GM12878 (cell line): ENCODE measurements around the gene B4GALT1. TPM values are rescaled to one million over a fixed set of nuclear protein-coding genes. Genes with fewer than 3 reads are reported as not detected.

ENCODE experiments used
- ATAC-seq: fragments of 200-7000 bp; cut with Tn5 transposase; 3 replicates; pipeline ENCODE4 v1.9.1; 2020; ENCODE audit warnings: mild to moderate bottlenecking, moderate library complexity
- BruUV-seq: library from RNA; stranded (reverse); fragments of 400-500 nt; replicated peaks from 2 replicates; lab custom pipeline; 2021; lab: Mats Ljungman, UMichigan
- CTCF ChIA-PET: fragments of 300-600 bp; sonication (Branson Sonifier 250); formaldehyde crosslinking; extraction: SDS; loops from one replicate; lab custom pipeline; 2021; ENCODE audit warnings: inconsistent platforms; lab: Yijun Ruan, JAX
- POLR2A ChIA-PET: fragments of 350-600 bp; formaldehyde crosslinking; extraction: SDS; loops from one replicate; lab custom pipeline; 2021; ENCODE audit warnings: inconsistent platforms; lab: Charles Lee
- RAD21 ChIA-PET: fragments of 300-600 bp; sonication (Branson Sonifier 250); formaldehyde crosslinking; loops from one replicate; lab custom pipeline; 2023; ENCODE audit warnings: antibody characterized with exemption; ENCODE audit not compliant: unreplicated experiment; lab: Charles Lee
- SMC1A ChIA-PET: fragments of 300-600 bp; sonication (Branson Sonifier 250); formaldehyde crosslinking; loops from one replicate; lab custom pipeline; 2023; ENCODE audit not compliant: unreplicated experiment, uncharacterized antibody; lab: Charles Lee
- DNase-seq: peaks from one replicate; pipeline ENCODE4 v3.0.0-alpha.2; 2011; ENCODE audit warnings: low read depth, low spot score
- FAIRE-seq: peaks from 3 replicates; lab custom pipeline; 2011; peaks lifted over from hg19 to GRCh38; lab: Jason Lieb, UNC
- H2AFZ ChIP-seq: 2 replicates; pipeline ENCODE4 v1.6.0; 2011; ENCODE audit warnings: low read depth, low read length, control low read depth; ENCODE audit not compliant: control insufficient read depth
- H3K27ac ChIP-seq: 2 replicates; pipeline ENCODE4 v1.5.1; 2011; ENCODE audit warnings: control low read depth; ENCODE audit not compliant: control insufficient read depth, insufficient read depth
- H3K27me3 ChIP-seq, 2 experiments: replicated peaks in 1 of 2; 2 replicates each; pipeline versions ENCODE4 v1.6.0 to v1.6.1; 2011; ENCODE audit warnings: low read length in 1 of 2; ENCODE audit not compliant: control insufficient read depth in 2 of 2, insufficient read depth in 2 of 2
- H3K36me3 ChIP-seq, 2 experiments: 2 replicates each; pipeline ENCODE4 v1.5.1; 2011; ENCODE audit warnings: low read length in 1 of 2; ENCODE audit not compliant: control insufficient read depth in 2 of 2, insufficient read depth in 2 of 2
- H3K4me1 ChIP-seq: 2 replicates; pipeline ENCODE4 v1.6.1; 2011; ENCODE audit warnings: mild to moderate bottlenecking, low read length, moderate library complexity, mixed read lengths; ENCODE audit not compliant: control insufficient read depth, insufficient read depth
- H3K4me2 ChIP-seq: 2 replicates; pipeline ENCODE4 v1.6.0; 2011; ENCODE audit warnings: control low read depth; ENCODE audit not compliant: control insufficient read depth, insufficient read depth
- H3K4me3 ChIP-seq: fragments of 200-600 bp; sonication (generic); 2 replicates; pipeline ENCODE4 v1.5.1; 2016
- H3K79me2 ChIP-seq: 2 replicates; pipeline ENCODE4 v1.6.0; 2011; ENCODE audit warnings: low read length; ENCODE audit not compliant: control insufficient read depth, insufficient read depth
- H3K9ac ChIP-seq: 2 replicates; pipeline ENCODE4 v1.8.0; 2011; ENCODE audit warnings: low read length, control low read depth, mixed read lengths; ENCODE audit not compliant: control insufficient read depth, insufficient read depth
- H3K9me3 ChIP-seq: replicated peaks from 3 replicates; pipeline ENCODE4 v1.5.1; 2011; ENCODE audit warnings: mild to moderate bottlenecking, low read length; ENCODE audit not compliant: control insufficient read depth, insufficient read depth
- H4K20me1 ChIP-seq: 2 replicates; pipeline ENCODE4 v1.6.0; 2011; ENCODE audit not compliant: control insufficient read depth, insufficient read depth
- E2F8 ChIP-seq: fragments of 450-650 bp; IDR thresholded peaks from 2 replicates; pipeline ENCODE4 v1.6.1; 2018; ENCODE audit warnings: mild to moderate bottlenecking, low read depth, moderate library complexity; ENCODE audit not compliant: partially characterized antibody
- POLR2AphosphoS5 ChIP-seq: IDR thresholded peaks from 2 replicates; pipeline ENCODE4 v1.6.1; 2011; ENCODE audit warnings: mild to moderate bottlenecking, low read length, inconsistent platforms
- WGBS: methylation state at CpG from one replicate; pipeline ENCODE4 v1.1.6; 2016; ENCODE audit warnings: low lambda C conversion rate; ENCODE audit not compliant: insufficient replicate concordance, insufficient coverage; ENCODE audit errors: missing lambda C conversion rate; 5-methylcytosine and 5-hydroxymethylcytosine counted together
- in situ Hi-C: fragments of 300-500 bp; cut with MboI; formaldehyde crosslinking; loops from 9 replicates; pipeline ENCODE4 v1.14.3; 2018; ENCODE audit warnings: mixed read lengths
- intact Hi-C: fragments of 100-400 bp; cut with micrococcal nuclease; formaldehyde crosslinking; loops from one replicate; pipeline ENCODE4 v1.14.2; 2022; ENCODE audit not compliant: unreplicated experiment
- polyA plus RNA-seq, 11 experiments: library from polyadenylated mRNA; depleted of rRNA in 4 of 11; unstranded in 6 of 11; stranded (reverse) in 5 of 11; fragments of >200 nt; fragmentation: Nextera tagmentation in 4 of 11; fragmentation: Illumina TruSeq in 1 of 11; extraction: Ambion mirVana in 4 of 11; extraction: Trizol in 1 of 11; gene quantifications; 1 replicate in 1 of 11; 2 replicates in 10 of 11; pipeline versions ENCODE4 v1.2.1 to v1.2.3, GENCODE V29; 2011 to 2016; ENCODE audit warnings: inconsistent platforms in 2 of 11, missing spikeins in 2 of 11, low read depth in 1 of 11
- total RNA-seq, 4 experiments: library from RNA; depleted of rRNA in 3 of 4; stranded (reverse); fragments of >200 nt in 3 of 4; fragmentation: Illumina TruSeq in 1 of 4; extraction: Trizol in 1 of 4; gene quantifications; 2 replicates each; pipeline versions ENCODE4 v1.2.1 to v1.2.3, GENCODE V29; 2013 to 2021
- TF ChIP-seq, protein P1 (sequence below): IDR thresholded peaks from 2 replicates; pipeline ENCODE4 v1.6.1; 2011; ENCODE audit warnings: low read depth, low read length, improper control_type of control experiment, borderline replicate concordance

The B4GALT1 gene
- total and polyA plus RNA-seq, 10 of the 15 experiments (the other 5 are each of a cell fraction or from before 2014, with no cell fraction given): 12.7 to 79.0 (median 41.0) TPM

- RAD21 ChIA-PET: interaction anchor here (2.3 kb wide), 1 partner anchor 103 kb away, joined by 10 read pairs; no protein-coding TSS in a partner anchor
- H3K27me3 ChIP-seq: no peaks in the 10 kb centered on the region
- SMC1A ChIA-PET: interaction anchor here (0.8 to 1.0 kb wide), 2 partner anchors 18 to 47 kb away, joined by 3 read pairs; no protein-coding TSS in a partner anchor
- no peaks in the 10 kb centered on the region for H3K9me3 ChIP-seq
- no peak overlapping the region for H2AFZ ChIP-seq
- no peak overlapping the region for H3K9ac ChIP-seq
- H3K4me2 ChIP-seq: no peak overlapping the region
- no peak for DNase-seq
- TF ChIP-seq, protein P1, sequence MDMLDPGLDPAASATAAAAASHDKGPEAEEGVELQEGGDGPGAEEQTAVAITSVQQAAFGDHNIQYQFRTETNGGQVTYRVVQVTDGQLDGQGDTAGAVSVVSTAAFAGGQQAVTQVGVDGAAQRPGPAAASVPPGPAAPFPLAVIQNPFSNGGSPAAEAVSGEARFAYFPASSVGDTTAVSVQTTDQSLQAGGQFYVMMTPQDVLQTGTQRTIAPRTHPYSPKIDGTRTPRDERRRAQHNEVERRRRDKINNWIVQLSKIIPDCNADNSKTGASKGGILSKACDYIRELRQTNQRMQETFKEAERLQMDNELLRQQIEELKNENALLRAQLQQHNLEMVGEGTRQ: no peak
- TF ChIP-seq E2F8 (no peak), POLR2AphosphoS5 (peak; percentile 31; the same call in 1 of the 2 replicates)
- H3K4me3 ChIP-seq: no peak overlapping the region
- WGBS: 96% methylated on average over 8 of the region's 8 CpGs
- H3K79me2 ChIP-seq: peaks cover 34% of the 10 kb centered on the region
- CTCF ChIA-PET: interaction anchor here (0.5 to 2.9 kb wide), 4 partner anchors 27 to 102 kb away, joined by 3 to 12 read pairs (median 8); no protein-coding TSS in a partner anchor
- peaks cover 17% of the 10 kb centered on the region for H3K4me1 ChIP-seq
- no peak overlapping the region for H3K27ac ChIP-seq
- POLR2A ChIA-PET: no interaction called here
- no TSS peak for BruUV-seq
- FAIRE-seq: no peak
- in situ Hi-C loops: no loop called here
- peak; percentile 22; the same call in 1 of the 3 replicates for ATAC-seq
- intact Hi-C loops: loop anchor here (2.0 kb wide), 1 partner anchor 101 kb away; no protein-coding TSS in a partner anchor
- H3K36me3 ChIP-seq: peaks cover 17 to 20% of the 10 kb centered on the region in 2 experiments
- H4K20me1 ChIP-seq: 0 out of 2 replicates have a peak, but pooled peaks cover 2% of the 10 kb centered on the region
Observed at GRCh38 chr9:33123407-33124031, 43.6 kb downstream of the B4GALT1 start.
